UCSD-AML1 (cell line): ENCODE data around the gene ITGB8.
"Not testable (repeated sequence)": the region's sequence is repeated elsewhere in the genome, so short reads cannot be mapped to it uniquely, and the experiment has no call there.

ENCODE experiments used
- DNase-seq: peaks from one replicate; lab custom pipeline; 2025; ENCODE audit not compliant: unreplicated experiment; lab: John Stamatoyannopoulos, UW

Gene ITGB8

GRCh38 chr7:20364571-20365196, 34.0 kb downstream of the ITGB8 start:
- no peak for DNase-seq

- no peak for DNase-seq
Observed at GRCh38 chr7:20365486-20365885, 34.8 kb downstream of the ITGB8 start.

- DNase-seq = no peak
Observed at GRCh38 chr7:20374399-20374798, 43.7 kb downstream of the ITGB8 start.

- no peak for DNase-seq
Observed at GRCh38 chr7:20376796-20377195, 46.1 kb downstream of the ITGB8 start.

GRCh38 chr7:20381406-20382034, 50.8 kb downstream of the ITGB8 start:
- no peak for DNase-seq

GRCh38 chr7:20383351-20383750, 52.7 kb downstream of the ITGB8 start:
- DNase-seq = no peak

GRCh38 chr7:20385126-20385525, 54.4 kb downstream of the ITGB8 start:
- DNase-seq = no peak

GRCh38 chr7:20388084-20388483, 57.4 kb downstream of the ITGB8 start:
- DNase-seq = no peak

- DNase-seq = not testable (repeated sequence)
Observed at GRCh38 chr7:20389192-20389591, 58.5 kb downstream of the ITGB8 start.

GRCh38 chr7:20393021-20393610, 62.4 kb downstream of the ITGB8 start:
- DNase-seq = no peak

- DNase-seq = no peak
Observed at GRCh38 chr7:20393616-20394015, 62.9 kb downstream of the ITGB8 start.

- DNase-seq = no peak
Observed at GRCh38 chr7:20394284-20394683, 63.6 kb downstream of the ITGB8 start.

- no peak for DNase-seq
Observed at GRCh38 chr7:20395104-20395503, 64.4 kb downstream of the ITGB8 start.

GRCh38 chr7:20395511-20395910, 64.8 kb downstream of the ITGB8 start:
- DNase-seq = no peak

- DNase-seq = no peak
Observed at GRCh38 chr7:20399521-20399920, 68.8 kb downstream of the ITGB8 start.

GRCh38 chr7:20401861-20402746, 71.4 kb downstream of the ITGB8 start:
- DNase-seq = no peak

- DNase-seq = no peak
Observed at GRCh38 chr7:20402747-20403230, 72.1 kb downstream of the ITGB8 start.

- no peak for DNase-seq
Observed at GRCh38 chr7:20403331-20403730, 72.6 kb downstream of the ITGB8 start.

- DNase-seq = no peak
Observed at GRCh38 chr7:20404320-20404719, 73.6 kb downstream of the ITGB8 start.

GRCh38 chr7:20407585-20408466, 77.1 kb downstream of the ITGB8 start:
- DNase-seq = no peak

GRCh38 chr7:20408467-20408826, 77.7 kb downstream of the ITGB8 start:
- DNase-seq = no peak
